IPS-NIHi7 (cell line): ENCODE results near the gene FCRL4.
"Not testable (repeated sequence)": the region's sequence is repeated elsewhere in the genome, so short reads cannot be mapped to it uniquely, and the experiment has no call there.

Experiments used
- DNase-seq: peaks from one replicate; pipeline ENCODE4 v3.0.0; 2012; ENCODE audit warnings: mixed read lengths; ENCODE audit errors: extremely low spot score

Gene FCRL4

DNA sequence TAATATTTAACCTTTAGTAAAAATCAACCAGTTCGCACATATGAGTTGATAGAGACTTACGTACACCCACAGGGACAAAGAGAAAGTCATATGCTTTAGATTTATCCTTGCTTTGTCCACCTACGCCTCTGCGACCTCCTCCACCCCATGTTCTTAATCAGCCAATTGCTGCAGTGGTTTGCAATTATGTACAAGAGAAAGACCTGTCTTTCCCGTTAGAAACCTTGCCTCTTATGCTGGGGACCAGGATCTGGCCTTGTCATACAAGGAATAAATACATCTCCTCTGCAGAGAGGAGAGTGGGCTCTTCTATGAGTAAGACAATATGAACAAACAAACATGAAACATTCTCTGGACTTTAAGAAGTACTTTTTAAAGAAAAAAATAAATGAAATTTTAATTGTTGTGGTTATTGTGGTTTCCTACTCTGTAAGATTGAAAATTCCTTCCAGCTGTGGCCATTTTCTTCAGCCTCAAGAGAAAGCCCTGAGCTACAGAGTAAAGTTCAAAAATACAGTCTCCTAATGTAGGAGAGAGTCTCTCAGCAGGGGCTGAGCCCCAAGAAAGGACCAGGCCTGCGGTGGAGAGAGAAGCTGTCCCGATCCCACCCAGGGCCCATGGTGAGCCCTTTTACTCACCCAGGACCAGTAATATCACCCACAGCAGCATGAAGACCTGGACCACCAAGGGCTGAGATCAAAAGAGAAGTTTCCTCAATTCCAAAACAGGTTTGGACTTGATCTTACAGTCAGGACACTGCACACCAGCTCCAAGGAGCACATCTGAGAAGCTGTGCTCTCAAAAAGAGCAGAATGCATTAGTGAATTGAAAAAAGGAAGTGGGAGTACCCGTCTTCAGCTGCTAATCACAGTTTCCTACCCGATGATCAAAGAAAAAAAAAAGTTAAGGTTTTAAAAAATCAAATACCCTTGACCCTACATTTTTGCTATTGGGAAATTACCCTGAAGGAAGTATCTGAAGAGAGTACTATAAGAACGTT, 45.9 kb downstream of the FCRL4 start, which contains the start of gene FCRL5:
FCRL5 (minus strand) TSS at position 822 of the 1,000 bp plus-strand sequence; CDS start at position 669, 153 bp downstream.
- no peak for DNase-seq

DNA sequence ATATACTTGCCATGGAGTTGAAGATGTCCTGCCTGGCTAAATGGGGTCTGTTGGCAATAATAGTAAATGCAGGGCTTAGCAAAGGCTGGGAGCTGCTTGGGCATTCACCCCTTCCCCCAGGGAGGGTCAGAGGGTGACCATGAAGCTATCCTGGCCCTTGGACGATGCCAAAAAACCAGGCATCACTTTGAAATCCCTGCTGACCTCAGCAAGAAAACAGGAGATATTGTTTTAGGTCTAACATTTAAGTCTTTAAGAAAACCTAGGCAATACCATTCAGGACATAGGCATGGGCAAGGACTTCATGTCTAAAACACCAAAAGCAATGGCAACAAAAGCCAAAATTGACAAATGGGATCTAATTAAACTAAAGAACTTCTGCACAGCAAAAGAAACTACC, 49.8 kb downstream of the FCRL4 start:
- not testable (repeated sequence) for DNase-seq

DNA sequence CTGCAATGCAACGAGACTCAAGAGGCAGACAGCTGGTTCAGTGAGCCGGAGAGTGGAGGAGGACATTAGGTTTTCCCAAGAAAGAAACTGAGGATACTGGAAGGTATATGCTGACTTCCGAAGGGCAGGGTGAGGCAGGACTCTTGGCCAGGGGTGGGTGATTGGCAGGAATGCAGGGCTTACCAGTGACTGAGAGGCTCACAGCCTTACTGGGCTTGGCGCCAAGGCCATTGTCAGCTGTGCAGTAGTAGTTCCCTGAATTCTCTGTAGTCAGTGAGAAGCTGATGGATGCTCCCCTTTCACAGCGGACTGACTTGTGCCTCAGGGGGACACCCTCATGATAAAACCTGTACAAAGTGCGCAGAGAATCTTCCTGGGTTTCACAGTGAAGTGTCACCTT, 55.2 kb downstream of the FCRL4 start:
- no peak for DNase-seq

DNA sequence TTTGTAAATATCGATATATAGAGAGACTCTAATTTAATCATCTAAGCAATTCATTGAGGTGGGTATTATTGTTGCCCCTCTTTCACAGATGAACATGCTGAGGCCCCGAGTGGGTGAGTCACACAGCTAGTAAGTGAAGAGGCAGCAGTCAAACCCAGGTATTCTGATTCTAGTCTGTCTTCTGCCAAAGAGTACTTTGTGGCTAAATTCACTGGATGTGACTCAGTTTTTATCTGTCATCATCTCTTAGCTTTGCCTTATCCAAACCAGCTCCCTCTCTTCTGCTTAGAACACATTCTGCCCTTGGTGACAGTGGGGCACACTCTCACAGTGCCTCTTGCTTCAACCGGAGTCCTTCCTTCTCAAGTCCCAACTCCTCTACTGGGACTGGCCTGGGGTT, 57.0 kb downstream of the FCRL4 start:
- no peak for DNase-seq

DNA sequence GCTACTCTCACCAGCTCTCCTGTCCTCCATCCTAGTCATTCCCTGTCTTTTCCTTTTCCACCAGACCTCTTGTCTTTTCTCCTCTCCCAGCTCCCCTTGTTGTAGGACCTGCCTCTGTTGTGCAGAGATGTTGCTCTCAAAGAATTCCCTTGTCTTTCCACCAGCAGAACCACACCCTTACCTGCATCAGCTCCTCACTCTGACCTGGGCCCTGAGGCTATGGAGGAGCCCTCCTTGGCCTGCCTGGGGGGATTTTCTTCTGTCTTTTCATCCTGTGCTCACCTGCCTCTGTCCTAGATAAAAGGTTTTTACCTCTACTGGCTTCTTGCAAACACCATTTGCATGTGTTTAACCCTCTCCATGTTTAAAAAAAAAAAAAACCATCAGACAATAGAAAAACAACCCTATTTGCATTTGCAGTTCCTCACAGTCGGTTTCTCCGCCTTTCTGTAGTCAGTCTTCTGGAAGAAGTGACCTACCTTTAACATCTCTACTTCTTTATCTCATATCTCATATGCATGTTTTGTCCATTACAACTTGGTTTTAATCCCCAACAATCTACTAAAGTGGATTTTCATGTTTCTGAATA, 57.6 kb downstream of the FCRL4 start:
- peak; percentile 13 for DNase-seq

DNA sequence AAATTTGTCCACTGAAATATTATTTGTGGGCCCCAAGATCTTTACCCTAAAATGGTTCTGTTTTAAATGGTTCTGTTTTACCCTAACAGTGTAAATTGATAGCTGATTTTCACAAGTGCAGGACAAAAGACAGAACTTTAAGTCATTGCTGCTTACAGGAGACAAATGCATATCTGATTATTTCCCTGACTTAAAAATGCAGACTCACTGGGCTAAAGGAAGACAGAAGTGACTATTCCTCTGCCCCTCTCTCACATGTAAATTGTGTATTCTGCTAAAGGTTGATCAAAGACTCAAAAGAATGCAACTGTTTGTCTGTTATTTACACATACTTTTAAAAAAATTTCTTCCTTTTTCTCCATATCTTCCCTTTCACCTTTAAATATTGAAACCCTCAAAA, 58.3 kb downstream of the FCRL4 start:
- DNase-seq: no peak

DNA sequence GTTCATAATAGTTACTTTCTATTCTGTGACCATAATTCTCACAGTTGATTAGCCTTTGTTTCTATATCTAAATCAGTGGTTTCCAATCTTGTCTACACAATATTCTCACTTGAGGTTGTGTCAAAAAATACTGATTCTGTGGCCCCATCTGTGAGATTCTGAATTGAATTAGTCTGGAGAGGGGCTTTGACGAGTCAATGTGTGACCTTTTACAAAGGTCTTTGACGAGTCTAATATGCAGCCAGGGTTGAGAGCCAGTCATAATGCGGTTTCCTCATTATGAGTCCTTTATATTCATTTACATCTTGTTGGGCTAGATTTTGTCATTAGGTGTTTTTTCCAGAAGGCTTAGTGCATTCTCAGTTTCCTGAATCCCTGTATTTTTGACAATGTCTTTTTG, 65.3 kb downstream of the FCRL4 start:
- no peak for DNase-seq

DNA sequence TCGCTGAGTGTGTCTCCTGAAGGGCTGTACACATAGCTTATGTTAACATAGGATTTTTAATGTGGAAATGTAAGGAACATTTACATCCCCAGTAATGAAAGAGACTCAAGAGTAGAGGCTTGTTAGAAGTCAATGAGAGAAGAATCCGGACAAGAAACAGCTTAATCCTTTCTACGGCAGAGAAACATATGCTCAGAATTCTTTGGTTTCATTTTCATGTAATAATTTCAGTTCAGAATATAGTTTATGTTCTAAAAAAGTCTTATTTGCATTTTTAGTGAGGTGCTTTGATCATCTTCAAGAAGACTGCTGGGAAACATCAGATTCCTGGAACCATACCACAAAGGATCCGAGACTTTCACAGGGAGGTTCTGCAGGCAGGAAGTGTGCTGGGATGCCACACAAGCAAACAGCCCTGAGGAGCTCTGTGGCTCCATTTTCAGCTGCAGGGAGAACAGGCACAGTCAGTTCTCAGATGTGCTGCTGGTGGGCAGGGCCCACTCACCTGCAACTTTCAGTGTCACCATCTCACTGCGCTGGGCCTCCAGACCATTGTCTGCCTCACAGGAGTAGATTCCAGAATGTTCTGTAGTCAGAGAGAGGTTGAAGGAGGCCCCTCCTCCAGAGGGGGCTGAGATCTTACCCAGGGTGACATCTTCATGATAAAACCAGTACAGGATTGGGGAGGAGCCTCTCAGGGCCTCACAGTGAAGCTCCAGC, 74.0 kb downstream of the FCRL4 start:
- DNase-seq: no peak
